IPS-11a (cell line): ENCODE data around the gene SDR9C7.
"Not testable (repeated sequence)": the region's sequence is repeated elsewhere in the genome, so short reads cannot be mapped to it uniquely, and the experiment has no call there.

ENCODE experiments used
- H3K4me3 ChIP-seq: one replicate; pipeline ENCODE4 v1.5.1; 2013; ENCODE audit warnings: low read depth, low read length, control low read depth

Gene SDR9C7

DNA sequence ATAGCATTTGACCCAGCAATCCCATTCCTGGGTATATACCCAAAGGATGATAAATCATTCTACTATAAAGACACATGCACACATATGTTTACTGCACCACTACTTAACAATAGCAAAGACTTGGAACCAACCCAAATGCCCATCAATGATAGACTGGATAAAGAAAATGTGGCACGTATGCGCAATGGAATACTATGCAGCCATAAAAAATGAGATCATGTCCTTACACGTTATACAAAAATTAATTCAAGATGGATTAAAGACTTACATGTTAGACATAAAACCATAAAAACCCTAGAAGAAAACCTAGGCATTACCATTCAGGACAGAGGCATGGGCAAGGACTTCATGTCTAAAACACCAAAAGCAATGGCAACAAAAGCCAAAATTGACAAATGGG, 16.1 kb downstream of the SDR9C7 start:
- H3K4me3 ChIP-seq: not testable (repeated sequence)

DNA sequence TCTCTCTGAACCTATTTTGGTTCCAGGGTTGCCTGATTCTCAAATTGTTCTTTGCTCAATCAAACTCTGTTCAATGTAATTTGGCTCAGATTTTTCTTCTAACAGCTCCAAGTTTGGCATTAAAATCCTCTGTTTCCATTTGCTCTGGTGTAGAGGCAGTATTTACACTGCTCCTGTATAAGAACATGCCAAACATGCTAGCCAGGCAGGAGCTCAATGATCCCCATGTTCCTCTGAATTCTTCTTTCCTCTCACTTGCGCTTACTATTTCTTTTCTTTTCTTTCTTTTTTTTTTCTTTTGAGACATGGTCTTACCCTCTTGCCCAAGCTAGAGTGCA, 17.2 kb downstream of the SDR9C7 start:
- H3K4me3 ChIP-seq: no peak overlapping the region

DNA sequence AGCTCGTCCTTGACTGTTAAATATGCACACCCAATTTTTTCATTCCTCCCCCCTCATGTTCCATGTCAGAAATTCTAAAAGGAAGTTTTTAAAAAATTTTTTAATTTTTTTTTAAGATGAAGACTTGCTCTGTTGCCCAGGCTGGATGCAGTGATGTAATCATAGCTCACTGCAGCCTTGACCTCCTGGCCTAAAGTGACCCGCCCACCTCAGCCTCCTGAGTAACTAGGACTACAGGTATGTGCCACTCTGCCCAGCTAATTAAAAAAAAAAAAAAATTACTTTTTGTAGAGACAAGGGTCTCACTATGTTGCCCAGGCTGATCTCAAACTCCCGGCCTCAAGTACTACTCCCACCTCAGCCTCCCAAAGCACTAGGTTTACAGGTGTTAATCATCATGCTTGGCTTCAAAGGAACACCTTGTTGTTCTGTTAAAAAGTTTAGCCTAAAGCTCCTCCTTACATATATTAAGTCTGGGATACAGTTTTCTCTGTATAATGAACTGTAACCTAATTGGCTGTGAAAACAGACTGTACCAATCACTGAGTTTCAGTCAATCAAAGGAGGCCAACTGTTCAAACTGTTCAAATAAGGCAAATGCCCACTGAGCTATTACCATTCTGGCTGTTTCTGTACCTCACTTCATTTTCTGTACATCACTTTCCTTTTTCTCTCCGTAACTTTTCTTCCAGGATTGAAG, 17.8 kb downstream of the SDR9C7 start:
- no peak overlapping the region for H3K4me3 ChIP-seq

DNA sequence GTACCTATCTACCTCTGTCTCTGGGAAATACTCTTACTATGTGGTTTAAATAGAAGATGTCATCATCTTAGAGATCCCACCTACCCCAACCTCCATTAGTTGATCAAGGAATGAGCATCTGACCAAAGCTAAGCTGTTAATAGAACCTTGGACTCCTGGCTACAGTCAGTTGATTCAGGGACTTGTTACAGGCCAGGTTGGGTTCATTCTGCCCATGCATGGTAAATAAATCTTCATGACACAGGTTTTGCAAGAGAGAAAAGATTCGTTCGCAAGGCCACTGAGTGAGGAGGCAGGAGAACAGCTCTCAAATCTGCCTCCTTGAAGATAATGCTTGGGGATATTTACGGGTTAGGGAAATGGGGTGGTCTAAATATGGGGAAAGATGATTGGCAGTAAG, 19.5 kb downstream of the SDR9C7 start:
- H3K4me3 ChIP-seq: no peak overlapping the region

DNA sequence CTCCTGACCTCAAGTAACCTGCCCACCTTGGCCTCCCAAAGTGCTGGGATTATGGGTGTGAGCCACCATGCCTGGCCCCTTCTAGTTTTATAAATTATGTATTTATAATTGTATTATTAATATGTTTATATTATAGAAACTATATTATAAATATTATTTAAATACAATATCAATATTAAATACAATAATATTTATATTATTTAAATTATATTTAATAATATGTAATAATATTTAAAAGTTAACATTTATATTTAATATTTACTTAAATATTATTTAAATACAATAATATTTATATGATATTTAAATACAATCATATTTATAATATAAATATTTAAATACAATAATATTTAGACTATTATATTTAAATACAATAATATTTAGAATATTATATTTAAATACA, 20.0 kb downstream of the SDR9C7 start:
- no peak overlapping the region for H3K4me3 ChIP-seq

DNA sequence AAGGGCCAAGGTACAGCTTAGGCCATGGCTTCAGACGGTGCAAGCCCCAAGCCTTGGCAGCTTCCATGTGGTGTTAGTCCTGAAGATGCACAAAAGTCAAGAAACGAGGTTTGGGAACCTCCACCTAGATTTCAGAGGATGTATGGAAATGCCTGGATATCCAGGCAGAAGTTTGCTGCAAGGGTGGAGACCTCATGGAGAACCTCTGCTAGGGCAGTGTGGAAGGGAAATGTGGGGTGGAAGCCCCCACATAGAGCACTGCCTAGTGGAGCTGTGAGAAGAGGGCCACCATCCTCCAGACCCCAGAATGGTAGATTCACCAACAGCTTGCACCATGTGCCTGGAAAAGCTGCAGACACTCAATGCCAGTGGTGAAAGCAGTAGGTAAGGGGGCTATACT, 24.8 kb downstream of the SDR9C7 start:
- H3K4me3 ChIP-seq: not testable (repeated sequence)

DNA sequence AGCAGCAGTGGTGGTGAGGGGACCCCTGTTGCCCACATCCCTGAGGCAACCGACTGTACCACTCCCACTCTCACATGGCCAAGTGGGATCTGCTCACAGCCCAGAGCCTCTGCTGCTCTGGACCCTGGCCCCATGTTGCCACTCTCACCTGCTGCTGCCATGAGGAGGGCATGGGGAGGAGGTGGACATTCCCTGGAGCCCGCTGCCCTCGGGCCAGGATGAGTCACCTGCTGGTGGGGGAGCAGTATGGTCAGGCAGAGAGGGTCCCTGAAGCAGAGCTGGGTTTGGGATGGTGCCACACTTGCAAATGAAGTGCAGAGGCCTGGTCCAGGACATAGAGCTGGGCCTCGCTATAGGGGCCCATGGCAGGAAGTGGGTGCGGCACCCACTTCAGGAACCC, 26.1 kb downstream of the SDR9C7 start:
- no peak overlapping the region for H3K4me3 ChIP-seq

DNA sequence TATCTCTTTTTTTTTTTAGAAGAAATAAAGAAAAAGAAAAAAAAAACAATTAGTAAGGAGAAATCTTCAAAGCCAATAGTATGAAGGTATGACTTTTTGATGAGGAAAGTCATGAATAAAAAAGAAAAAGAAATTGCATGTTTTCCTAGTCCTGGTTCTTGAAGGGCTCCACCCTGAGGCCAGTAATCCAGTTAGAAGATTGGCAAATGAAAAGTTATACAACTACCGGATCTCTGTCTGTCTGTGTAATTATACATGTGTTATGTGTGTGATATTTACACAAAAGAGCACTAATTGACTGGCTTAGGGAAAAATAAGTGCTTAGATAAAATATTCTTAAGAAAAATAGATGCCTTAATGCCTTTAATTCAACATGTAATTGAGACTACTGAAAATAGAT, 28.4 kb downstream of the SDR9C7 start:
- no peak overlapping the region for H3K4me3 ChIP-seq

DNA sequence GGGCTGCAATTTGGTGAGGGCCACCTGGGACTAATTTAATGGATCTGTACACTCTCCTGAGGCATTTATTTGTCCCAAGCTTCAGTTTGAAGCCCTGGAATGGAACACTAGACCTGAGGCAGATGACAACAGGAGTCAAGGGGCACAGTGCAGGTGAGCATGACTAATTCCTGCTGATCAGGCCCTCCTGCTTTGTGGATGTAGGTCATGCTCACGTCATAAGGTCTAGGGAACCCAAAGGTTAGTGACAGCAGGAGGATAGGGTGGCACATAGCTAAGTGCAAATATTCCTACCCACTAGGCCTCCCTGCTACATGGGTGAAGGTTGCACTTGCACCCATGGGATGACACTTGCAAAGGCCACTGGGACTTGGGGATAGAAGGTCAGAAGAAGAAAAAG, 30.8 kb downstream of the SDR9C7 start:
- H3K4me3 ChIP-seq: no peak overlapping the region

DNA sequence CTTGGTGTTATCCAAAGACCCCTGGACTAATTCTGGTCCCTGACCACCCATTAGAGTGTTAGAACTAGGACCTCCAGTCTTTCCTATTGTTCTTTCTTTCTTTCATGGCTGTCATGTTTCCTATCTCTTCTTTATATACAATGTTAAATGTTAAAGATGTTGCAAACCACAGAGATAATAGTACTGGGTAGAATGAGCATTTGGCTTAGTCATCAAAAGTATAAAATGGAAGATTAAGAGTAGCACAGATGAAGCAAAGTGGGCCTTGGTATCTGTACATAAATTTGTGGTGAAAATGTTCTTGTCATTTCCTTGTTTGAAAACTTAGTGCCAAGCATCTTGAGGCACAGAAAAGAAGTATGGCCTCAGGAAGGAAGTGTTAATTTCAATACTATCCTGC, 32.9 kb downstream of the SDR9C7 start:
- H3K4me3 ChIP-seq: not testable (repeated sequence)

DNA sequence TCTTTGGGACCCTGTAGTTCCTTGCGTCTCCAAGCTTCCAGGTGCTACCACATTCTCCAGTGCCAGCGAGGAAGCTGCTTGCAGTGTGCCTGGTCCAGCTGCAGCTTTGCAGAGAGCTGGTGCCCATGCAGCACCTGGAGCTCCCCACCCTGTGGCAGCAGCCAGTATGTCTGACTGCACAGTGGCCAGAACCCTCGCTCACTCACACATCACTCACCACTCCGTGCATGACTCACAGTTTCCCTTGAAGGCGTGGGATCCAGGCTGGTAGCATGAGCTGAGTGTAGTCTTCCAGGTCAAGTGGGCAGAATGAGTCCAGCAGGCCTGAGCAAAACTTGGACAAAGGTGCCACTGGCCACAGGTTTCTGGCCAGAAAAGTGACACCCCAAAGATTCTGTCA, 33.6 kb downstream of the SDR9C7 start:
- no peak overlapping the region for H3K4me3 ChIP-seq

DNA sequence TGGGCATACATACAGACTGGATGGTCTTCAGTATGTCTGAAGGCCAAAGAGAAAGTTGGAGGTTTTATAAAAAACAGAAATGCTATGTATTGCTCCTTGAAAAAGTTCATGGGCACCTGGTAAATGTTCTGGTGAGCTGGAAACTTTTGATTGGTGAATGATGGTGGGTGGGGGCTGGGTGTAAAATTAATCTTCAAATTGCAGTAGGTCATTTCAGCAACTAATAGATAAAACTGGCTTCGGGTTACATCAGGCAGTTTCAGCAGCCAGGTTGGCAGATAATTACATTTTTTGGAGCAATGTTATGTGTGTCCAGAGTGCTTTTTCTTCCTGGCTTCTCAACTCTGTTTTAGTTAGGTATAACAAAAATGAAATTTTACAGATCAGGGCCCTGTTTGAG, 35.3 kb downstream of the SDR9C7 start:
- H3K4me3 ChIP-seq: no peak overlapping the region

DNA sequence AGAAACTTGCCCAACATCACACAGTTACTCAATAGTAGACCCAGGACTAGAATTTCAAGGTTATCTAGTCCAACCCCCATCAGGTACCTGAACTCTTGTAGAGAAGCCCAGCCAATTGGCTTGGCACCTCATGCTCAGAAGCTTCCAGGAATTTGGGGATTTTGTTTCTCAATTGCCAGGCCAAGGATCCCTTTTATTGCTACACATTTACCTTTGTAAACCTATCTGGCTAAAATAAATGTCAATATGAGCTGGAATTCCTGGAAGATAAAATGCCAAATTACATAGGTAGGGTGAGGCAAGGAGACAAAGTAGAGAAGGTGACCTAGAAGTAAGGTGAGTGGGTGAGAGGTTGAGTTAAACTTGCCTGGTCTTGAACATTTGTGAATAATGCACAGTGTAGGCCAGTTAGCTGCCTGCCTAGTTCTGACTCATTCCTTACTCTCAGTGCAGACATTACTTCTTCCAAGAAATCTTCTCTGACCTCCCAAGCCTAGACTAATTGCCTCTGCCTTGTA, 36.3 kb downstream of the SDR9C7 start:
- no peak overlapping the region for H3K4me3 ChIP-seq

DNA sequence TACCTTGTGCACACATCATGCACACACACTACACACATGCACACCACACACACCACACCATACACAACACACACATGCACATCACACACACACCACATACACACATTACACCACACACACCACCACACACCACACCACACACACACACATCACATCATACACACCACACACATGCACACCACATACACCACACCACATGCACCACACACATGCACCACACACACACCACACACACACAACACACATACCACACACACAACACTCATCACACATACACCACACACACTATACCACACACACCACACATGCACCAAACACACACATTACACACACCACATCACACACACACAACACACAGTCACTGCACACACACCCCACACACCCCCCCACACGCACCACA, 38.1 kb downstream of the SDR9C7 start:
- no peak overlapping the region for H3K4me3 ChIP-seq

DNA sequence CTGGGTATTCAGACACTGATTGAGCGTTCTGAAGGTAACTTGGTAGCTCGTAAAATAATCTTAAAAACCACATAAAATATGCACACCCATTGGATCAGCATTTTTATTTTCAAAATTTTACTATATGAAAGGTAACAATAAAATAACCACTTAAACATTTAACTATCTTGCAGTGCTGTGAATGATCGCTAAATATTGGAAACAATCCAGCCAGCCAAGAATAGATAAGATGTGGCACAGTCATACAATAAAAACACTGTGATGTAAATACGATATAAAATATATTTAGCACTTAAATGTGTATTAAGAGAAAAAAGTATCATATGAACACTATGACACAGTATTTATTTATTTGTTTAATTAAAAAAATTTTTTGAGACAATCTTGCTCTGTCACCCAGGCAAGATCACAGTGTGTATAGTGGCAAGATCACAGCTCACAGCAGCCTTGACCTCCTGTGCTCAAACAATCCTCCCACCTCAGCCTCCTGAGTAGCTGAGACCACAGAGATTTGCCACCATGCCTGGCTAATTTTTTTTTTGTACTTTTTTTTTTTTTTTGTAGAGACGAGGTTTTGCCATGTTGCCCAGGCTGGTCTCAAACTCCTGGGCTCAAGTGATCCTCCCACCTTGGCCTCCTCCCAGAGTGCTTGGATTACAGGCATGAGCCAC, 39.4 kb downstream of the SDR9C7 start:
- H3K4me3 ChIP-seq: no peak overlapping the region

DNA sequence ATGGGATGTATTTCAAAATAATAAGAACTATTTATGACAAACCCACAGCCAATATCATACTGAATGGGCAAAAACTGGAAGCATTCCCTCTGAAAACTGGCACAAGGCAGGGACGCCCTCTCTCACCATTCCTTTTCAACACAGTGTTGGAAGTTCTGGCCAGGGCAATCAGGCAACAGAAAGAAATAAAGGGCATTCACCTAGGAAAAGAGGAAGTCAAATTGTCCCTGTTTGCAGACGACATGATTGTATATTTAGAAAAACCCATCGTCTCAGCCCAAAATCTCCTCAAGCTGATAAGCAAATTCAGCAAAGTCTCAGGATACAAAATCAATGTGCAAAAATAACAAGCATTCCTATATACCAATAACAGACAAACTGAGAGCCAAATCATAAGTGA, 42.3 kb downstream of the SDR9C7 start:
- not testable (repeated sequence) for H3K4me3 ChIP-seq

DNA sequence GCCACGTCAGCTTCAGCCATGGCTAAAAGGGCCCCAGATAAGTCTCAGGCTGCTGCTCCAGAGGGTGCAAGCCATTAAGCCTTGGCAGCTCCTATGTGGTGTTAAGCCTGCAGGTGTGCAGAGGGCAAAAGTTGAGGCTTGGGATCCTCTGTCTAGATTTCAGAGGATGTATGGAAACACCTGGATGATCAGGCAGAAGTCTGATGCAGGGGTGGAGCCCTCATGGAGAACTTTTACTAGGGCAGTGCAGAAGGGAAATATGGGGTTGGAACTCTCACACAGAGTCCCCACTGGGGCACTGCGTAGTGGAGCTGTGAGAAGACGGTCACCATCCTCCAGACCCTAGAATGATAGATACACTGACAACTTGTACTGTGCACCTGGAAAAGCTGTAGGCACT, 47.9 kb downstream of the SDR9C7 start:
- H3K4me3 ChIP-seq: no peak overlapping the region

DNA sequence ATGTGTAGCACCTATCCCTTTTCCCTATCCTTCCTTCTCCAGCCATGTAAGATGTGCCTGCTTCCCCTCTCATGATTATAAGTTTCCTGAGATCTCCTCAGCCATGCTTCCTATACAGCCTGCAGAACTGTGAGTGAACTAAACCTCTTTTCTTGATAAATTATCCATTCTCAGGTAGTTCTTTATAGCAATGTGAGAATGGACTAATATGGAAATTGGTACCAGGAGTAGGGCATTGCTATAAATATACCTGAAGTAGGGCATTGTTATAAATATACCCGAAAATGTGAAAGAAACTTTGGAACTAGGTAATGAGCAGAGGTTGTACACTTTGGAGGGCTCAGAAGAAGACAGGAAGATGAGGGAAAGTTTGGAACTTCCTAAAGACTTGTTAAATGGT, 48.9 kb downstream of the SDR9C7 start:
- H3K4me3 ChIP-seq: no peak overlapping the region

DNA sequence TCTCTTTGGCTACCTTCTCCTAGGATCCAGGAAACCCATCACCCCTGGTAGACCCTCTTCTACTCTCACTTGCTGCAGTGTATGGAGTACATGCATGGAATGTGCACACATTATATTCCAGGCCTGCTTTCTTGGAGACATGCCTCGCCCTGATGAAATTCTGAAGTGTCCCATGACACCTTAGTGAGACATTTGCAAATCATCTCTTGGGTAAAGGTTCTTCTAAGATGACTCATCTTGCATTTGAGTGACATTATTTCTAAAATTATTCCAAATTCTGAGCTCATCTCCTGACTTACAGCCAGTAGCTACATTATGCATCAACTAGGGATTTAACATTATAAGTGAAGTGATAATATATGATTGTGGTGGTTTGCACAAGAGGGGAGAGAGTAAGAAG, 49.8 kb downstream of the SDR9C7 start:
- H3K4me3 ChIP-seq: no peak overlapping the region

DNA sequence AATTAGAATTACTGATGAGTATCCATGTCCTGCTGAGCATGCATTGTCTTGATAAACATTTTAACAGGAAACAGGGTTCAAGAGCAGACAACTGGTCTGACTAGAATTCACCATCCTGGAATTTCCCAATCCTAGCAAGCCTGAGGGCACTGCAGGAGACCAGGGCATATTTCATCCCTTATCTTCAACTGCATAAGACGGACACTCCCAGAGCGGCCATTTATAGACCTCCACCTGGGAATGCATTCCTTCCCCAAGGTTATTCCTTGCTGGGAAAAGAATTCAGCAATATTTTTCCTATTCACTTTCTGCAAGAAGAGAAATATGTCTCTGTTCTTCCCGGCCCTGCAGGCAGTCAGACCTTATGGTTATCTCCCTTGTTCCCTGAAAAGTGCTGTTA, 51.8 kb downstream of the SDR9C7 start:
- H3K4me3 ChIP-seq: not testable (repeated sequence)

DNA sequence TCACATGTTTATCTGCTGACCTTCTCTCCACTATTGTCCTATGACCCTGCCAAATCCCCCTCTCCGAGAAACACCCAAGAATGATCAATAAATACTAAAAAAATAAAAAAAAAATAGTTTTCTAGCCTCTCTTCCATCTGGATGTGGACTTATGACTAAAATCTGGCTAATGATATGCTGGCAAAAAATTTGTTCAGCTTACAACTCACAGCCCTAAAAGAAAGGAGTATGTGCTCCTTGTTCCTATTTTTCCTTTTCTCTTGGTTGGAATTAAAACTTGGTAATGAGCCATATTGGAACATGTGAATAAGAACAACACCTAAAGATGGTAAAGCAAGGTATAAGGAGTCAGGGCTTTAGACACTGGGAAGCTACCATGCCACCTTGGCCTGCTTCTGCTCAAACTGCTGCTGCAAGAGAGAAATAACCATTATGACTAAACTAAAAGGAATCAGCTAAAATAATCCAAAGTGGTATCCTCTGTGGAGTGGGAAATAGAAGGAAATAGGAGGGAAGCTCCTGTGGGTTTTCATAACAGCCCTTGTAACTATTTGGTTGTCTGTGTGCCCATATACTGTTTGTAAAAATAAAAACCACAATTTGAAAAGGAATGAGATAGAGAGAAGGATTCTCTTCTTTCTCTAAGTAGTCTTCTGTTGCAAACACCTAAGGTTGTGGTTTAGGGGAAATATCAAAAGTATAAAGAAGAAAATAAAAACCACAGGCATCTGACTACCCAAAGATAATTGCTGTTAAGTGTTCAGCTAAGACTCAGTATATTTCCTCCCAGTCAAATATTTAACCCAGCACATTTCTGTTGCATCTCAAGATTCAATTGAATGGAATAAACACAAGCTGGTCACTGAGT, 53.8 kb downstream of the SDR9C7 start:
- no peak overlapping the region for H3K4me3 ChIP-seq
